Measurements from ENCODE around the gene TMEM42.

Gene TMEM42

DNA sequence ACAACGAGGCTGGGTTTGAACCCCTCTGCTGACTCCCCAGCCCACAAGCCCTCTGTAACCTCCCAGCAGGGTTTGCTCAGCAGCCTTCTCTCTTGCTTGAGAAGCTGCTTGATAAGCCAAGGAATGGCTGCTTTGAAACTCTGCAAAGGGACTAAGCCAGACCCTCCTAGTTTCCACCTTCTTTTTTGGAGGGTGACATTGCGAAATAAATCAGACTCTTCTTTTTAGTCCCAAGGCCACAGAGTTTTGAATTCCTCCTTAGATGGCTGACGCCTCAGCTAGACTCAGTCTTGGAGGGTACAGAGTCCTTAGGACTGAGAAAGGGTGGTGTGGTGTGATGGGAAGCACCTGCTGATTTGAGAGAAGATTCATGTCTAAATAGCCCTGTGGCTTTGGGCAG lies 13.9 kb downstream of the TMEM42 start:
- no peak for DNase-seq

DNA sequence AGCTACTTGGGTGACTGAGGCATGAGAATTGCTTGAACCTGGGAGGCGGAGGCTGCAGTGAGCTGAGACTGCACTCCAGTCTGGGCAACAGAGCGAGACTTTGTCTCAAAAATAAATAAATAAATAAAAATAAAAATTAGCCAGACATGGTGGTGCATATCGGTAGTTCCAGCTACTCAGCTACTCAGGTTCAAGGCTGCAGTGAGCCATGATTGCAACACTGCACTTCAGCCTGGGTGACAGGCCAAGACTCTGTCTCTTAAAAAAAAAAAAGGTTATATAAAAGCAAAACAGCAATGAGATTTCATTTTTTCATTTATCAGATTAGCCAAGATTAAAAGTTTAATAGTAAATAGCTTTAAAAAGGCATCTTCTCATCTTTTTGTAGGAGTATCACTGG lies 15.6 kb downstream of the TMEM42 start:
- DNase-seq: no peak

DNA sequence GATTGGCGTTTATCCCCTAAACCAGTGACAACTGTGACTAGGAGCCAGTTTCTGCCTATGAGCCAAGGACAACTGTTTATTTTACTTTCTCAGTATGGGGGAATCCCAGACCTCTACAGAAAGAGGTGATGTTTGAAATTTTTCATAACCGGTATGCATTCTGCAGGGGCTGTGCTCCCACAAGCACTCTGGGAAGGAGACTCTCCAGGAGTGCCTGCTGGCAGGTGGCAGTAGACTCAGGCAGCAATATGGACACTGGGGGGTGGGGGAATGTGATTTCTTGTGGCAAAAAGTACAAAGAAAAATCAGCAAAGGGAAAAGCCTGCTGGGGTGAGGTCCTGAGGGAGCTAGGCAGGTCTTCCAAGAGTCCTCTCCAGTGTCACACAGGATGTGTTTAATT lies 18.6 kb downstream of the TMEM42 start:
- DNase-seq: no peak

DNA sequence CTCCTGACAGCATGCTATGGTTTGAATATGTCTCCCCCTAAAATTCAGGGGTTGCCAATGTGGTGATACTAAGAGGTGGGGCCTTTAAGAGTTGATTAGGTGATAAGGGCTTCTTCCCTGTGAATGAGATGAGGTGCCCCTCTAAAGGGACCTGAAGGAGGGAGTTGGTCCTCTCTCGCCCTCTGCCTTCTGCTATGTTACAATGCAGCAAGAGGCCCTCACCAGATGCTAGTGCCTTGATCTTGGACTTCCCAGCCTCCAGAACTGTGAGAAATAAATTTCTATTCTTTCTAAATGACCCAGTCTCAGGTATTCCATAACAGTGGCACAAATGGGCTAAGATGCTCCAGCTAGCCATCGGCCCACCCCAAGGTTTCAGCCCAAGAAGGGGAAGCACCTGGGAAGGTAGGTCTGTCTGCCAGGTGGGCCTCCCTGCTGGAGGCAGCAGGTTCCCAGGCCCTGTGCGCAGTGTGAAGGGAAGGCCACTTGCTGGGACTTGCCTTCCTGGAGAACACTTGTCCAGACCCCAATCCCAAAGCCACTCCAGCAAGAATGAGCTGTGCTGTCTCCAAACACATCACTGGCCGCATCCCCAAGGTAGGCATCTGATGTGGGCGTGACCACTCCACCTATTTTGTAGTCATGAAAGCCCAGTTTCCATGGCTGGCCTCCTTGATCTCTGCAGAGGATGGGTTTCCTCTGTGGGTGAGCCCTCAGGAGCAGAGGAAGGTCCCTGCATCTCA lies 21.7 kb downstream of the TMEM42 start:
- no peak for DNase-seq

DNA sequence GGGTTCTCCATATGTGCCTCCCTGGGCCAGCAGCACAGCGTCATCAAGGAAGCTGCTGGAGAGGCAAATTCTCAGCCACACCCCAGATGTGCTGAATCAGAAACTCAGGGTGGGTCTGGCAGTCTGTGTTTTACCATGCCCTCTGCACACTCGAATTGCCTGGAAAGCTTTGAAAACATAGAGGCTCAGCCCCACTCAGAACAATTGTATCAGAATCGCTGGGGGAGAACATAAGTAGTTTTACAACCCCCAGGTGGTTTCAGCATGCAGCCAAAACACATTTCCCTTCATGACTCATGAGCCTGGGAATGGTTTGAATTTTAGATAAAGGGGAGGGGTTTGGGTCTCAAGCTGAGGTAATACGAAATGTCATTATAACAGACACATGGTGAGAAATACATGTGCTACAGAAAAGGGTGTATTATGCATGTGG lies 22.3 kb downstream of the TMEM42 start:
- DNase-seq: no peak

DNA sequence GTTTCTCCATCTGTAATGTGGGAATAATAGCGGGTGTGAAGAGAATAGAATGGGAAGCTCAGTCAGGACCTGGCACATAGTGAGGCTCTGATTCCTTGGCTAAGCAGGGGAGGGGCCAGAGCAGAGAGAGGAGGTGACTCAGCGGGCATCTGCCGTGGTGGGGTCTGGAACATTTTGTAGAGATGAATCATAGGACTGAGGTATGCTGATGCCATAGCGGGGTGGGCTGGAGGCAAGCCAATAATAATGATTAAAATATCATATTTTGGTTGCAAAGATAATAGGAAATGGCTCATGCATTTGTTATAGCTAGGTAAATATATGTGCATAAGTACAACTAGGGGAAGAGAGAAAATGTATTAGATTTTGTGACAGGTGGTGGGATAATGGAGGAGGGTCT lies 23.9 kb downstream of the TMEM42 start:
- no peak for DNase-seq

DNA sequence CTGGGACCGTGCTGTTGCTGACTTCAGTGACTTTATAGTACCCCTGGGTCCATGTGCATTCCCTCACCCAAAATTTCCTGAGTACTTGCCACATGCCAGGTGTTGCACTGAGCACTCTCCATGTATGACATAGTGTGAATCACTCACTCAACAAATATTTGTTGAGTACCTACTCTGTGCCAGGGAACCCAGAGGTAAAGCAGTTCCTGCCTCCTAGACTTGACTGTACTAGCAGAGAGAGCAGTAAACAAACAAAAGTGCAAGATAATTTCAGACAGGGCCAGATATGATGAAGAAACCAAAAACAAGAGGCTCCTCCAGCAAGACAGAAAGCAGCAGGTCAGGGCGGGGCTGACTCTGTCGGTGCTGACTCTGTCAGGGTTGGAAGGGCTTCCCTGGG lies 24.8 kb downstream of the TMEM42 start:
- no peak for DNase-seq

DNA sequence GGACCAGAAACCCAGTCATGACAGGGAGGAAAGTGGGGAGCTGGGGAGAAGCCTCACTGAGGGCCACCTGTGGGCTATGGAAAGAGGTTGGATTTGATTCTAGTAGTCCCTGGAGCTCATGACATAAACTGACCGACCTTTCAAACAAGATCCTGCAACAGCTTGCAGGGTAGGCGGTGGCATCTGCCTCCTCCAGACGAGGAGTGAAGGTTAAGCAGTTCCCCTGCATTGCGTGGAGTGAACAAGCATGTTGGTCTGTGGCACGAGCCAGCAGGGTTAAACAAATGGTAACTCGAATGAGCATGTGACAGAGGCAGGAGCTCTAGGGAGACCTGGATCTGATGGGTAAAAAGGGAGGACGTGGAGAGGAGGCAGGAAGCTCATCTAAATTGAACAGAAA lies 25.4 kb downstream of the TMEM42 start:
- no peak for DNase-seq

DNA sequence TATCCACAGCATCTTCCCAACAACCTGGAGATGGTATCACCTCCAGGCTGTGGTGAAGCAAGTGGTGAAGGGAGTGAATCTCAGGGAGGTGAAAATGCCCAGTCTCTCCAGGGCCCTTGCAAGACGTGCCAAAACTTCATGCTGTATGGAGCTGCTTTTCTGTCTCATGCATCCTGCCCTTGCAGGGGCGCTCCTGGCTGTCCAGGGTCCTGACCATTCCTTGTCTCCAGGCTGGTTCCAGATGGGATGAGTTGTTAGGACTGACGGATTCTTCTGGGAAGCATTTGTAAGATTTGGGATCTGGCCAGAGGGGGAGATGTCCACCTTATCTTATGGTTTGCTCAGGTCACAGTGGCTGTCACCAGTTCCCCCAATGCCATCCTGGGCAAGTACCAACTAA lies 28.5 kb downstream of the TMEM42 start:
- DNase-seq: no peak

DNA sequence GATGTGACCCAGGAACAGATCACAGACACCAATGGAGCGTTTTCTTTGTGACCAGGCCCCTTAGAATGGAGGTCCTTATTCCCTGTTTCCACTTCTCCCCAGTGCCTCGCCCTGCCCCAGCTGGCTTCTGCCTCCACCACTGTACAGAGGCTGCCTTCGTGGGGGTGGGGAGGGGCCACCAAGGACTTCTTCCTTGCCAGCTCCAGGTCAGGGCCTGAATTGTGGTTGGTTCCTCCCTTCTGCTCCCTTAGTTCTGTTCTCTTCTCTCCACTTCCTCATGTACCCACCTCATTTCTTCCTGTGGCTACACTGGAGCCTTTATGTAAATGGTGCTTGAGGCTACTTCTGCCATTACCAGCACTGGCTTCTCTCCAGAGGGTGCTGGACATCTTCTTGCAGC lies 29.1 kb downstream of the TMEM42 start:
- no peak for DNase-seq

DNA sequence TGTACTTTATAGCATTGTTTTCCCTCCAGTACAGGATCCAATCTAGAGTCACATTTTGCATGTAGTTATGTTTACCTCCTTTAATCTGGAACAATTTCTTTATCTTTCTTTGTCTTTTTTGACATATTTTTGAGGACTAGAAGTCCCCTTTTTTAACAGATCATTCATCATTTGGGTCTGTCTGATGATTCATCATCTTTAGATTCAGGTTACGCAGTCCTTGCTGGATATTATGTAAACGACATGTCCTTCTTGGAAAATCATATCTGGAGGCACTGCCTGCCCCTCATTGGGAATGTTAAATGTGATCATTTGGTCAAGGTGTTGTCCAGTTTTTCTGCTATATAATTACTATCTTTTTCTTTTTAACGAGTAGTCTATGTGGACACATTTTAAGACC lies 31.0 kb downstream of the TMEM42 start:
- no peak for DNase-seq

DNA sequence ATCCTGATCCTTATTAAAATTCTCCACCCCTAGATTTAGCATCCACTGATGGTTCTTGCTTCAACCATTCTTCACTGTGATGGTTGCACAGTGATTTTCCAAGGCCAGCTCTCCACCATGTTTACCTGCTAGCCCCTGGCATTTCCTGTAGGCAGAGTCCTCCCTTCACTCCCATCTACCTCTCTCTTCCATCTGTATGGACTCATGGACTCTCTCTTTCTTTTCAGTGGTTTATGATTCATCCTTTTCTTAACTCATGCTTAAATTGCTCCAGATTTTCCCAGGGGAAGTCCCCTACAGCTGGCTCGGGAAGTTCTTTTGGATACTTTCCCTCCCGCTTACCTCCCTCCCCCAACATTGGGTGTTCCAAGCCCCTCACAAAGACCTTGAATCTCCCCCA lies 31.4 kb downstream of the TMEM42 start:
- no peak for DNase-seq

DNA sequence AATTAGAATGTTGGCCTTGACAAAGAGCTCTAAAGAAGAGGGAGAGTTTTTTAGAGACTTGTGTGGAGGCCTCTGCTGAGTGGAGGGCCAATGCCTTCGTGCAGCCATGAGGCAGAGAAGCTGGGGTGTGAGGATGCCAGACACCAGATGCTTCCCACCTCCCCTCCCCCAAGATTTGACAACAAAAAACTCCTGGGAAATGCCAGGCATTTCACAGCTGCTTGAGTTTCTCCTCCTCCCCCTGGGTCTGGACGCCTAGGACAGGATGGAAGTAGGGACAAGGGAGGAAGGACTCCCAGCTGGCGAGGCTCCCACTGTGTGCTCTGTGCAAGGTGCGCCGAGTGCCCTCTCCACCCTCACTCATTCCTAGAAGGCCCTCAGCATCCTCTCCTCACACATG lies 32.8 kb downstream of the TMEM42 start:
- DNase-seq: no peak

DNA sequence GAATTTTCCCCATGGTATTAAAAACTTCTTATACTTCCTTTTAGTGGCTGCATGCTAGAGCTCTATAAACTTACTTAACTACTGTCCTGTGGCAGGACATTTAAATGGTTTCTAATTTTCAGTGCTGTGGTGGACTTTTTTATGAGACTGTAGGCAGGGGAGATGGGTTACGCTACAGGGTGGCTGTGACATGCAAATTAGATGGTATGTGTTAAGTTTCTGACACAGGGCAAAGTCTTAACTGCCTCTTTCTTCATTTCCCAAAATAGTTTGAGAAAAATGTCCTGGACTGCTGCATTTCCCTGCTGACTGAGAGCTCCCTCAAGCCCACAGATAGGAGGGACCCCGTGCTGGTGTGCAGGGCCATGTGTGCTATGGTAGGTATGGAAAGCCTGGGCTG lies 34.7 kb downstream of the TMEM42 start:
- no peak for DNase-seq

DNA sequence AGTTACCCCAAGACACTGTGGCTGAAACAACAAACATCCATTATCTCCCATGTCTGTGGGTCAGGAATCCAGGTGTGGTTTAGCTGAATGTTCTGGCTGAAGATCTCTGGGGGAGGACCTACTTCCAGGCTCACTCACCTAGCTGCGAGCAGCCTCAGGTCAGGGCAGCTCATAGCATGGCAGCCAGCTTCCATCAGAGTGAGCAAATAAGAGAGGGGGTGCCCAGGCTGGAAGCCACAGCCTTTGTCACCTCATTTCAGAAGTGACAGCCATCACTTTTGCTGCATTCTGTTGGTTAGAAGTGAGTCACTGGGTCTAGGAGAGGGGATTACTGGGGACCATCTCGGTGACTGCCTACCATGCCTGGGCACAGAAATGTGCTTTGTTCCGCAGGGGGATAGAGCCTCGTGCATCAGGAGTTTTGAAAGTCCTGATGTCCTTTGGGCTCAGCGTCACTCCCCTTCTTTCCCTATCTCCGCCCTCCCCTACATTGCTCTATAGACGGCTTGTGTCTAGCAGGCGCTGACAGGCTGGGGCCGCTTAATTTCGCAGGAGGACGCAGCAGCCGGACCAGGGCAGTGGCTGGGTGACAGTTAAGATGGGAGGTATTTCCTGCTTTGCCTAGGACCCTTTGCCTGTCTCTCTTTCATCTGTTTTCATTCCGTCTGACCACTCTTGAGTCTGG lies 38.1 kb downstream of the TMEM42 start:
- DNase-seq: no peak

DNA sequence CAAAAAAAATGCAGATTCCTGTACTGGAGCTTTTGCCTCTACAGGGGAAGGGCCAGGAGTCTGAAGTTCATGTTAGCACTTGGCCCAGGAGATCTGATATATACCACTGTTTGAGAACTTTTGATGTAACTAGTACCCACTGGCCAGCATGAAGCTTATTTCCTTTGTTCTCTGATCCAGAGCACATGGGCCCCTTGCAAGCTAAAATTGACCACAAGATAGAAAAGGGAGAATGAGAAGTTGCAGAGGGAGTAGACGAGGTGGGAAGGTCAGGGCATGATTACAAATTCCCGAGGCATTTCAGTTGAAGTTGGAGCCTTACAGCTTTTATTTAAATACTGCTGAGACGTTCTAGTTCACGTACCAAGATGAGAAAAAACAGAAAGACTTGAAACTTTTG lies 40.9 kb downstream of the TMEM42 start:
- no peak for DNase-seq

DNA sequence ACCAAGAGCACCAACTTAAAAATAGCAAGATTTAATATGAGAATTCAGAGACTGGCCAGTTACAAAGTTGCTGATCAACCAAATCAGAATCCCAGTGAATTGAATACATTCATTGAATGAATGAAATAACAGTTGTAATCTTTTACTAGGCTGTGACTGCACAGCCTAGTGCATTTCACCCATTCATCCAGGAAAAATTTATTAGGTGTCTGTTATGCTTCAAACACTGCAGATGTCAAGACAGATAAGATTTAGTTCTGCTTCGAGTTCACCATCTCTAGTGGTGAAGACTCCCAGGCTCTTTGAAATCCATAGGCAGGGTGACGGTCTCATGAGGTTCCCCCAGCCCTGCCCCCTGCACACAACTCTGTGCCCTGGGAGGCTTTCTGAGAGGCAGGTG lies 41.6 kb downstream of the TMEM42 start:
- DNase-seq: no peak

DNA sequence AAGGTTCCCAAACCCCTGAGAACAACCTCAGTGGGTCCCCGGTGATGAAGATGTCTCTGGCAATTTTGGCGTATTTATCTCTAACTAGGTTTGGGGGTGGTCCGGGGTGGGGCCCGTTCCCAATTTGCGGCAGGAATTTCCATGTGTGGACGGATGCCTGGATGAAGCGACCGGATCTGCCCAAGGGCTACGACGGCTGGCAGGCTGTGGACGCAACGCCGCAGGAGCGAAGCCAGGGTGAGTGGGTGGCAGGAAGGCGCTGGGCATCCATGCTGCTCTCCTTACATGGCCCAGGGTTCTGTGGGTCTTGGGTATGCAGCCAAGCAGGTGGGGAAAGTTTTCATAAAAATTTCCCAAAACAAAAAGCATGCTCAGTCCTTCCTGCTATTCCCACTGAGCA lies 42.0 kb downstream of the TMEM42 start:
- DNase-seq: no peak

DNA sequence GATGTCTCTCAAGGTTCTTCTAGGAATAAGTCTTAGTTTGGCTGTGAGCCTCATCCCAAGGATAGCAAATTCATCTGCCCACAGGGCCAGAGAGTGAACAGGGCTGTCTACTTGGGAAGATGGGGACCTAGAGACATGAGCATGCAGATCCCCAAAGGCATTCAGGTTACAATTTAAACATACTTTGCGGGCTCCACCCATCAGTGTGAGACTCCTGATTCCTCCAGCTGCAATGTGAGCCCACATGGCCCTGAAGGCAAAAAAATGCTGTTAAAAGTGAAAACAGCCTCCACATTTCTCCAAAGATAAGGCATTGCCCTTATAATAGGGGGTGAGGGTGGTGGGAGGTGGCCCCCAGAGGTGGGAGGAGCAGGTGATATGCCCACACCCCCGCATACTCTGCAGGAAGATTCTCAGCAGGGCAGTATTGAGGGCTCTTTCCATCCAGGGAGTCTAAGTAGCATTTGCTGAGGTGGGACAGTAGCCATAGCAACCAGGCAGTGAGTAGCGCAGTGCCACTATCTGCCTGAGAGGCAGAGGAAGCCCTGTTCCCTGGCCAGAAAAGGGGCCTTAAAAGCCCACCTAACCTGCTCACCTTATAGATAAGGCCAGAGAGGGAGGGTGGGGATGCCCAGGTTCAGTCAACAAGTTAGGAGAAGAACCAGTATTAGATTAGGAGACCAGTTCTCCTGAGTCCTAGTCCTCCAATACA lies 43.9 kb downstream of the TMEM42 start:
- DNase-seq: no peak

DNA sequence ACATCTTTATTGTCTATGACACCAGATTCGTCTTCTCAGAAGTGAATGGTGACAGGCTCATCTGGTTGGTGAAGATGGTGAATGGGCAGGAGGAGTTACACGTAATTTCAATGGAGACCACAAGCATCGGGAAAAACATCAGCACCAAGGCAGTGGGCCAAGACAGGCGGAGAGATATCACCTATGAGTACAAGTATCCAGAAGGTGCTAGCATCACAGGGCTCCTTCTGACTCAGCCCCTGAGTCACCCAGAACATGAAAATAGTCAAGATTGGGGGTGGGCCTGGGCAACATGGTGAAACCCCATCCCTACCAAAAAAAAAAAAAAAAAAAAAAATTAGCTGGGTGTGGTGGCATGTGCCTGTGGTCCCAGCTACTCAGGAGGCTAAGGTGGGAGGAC lies 45.3 kb downstream of the TMEM42 start:
- DNase-seq: no peak

DNA sequence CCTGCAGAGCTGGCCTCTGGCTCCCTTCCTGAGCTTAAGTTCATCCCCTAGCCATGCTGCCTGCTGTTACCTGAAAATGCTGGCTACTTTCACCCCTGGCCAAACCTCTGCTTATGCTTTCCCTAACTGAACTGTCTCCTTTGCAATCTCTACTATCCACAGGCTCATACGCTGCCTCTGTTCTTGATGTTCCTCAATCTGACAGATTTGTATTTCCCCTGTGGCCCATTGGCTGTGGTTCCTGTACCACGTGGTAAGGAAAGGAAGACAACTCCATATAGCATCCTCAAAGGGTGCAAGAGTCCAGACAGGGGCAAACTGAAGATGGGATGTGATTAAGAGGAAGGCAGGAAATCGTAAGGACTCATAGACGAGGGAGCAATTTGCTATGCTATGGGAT lies 45.9 kb downstream of the TMEM42 start:
- no peak for DNase-seq

DNA sequence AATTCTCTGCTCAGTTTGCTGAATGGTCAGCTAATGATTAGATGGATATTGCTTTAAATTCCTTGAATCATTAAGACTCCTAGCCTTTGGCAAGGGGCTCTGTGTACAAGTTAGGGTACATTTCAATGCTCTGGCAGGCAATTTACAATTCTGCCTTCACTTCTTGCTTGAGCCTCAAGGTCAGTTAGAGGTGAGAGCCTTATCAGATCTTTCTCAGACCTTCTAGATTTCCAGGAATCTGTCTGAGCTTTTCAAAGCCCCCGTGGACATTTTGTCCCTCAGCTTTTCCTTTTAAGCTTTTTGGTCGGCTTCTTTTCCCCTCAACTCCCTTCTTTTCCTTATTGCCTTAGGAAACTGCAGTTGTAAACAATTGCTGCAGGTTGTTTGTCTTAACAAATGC lies 47.4 kb downstream of the TMEM42 start:
- DNase-seq: no peak

DNA sequence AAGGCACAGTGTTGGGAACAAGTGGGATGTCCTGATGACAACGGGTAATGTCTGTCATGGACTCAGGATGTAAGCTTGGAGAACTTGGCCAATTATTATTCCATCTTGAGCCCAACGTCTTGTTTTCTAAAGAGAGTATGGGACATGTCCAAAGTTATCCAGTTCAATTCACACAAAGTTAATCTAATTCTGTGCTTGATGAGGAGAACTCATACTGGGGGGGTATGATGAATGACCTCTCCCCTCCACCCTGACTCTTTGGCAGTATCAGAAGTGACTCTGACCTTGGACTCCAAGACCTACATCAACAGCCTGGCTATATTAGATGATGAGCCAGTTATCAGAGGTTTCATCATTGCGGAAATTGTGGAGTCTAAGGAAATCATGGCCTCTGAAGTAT lies 49.0 kb downstream of the TMEM42 start:
- DNase-seq: no peak

DNA sequence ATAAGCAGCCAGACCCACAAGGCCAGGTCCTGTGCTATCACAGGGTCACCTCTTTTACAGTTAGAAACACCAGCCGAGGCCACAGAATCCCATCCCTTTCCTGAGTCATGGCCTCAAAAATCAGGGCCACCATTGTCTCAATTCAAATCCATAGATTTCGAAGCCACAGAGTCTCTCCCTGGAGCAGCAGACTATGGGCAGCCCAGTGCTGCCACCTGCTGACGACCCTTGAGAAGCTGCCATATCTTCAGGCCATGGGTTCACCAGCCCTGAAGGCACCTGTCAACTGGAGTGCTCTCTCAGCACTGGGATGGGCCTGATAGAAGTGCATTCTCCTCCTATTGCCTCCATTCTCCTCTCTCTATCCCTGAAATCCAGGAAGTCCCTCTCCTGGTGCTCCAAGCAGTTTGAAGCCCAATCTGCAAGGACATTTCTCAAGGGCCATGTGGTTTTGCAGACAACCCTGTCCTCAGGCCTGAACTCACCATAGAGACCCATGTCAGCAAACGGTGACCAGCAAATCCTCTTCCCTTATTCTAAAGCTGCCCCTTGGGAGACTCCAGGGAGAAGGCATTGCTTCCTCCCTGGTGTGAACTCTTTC lies 52.3 kb downstream of the TMEM42 start:
- peak; percentile 65 for DNase-seq

All from COR-L47 (cell line).